CD4-positive, alpha-beta T cell (primary cell): Measurements from ENCODE around the gene ZNF831. TPM values are rescaled to one million over a fixed set of nuclear protein-coding genes. Genes with fewer than 3 reads are reported as not detected.

Experiments used
- ATAC-seq: fragments of 200-7000 bp; cut with Tn5 transposase; one replicate; pipeline ENCODE4 v1.10.0; 2022; ENCODE audit warnings: mild to moderate bottlenecking; ENCODE audit not compliant: poor library complexity
- CTCF ChIA-PET: fragments of 350-600 bp; sonication (Branson Sonifier 250); formaldehyde crosslinking; loops from one replicate; lab custom pipeline; 2021; ENCODE audit warnings: antibody characterized with exemption, inconsistent platforms; lab: Charles Lee
- POLR2A ChIA-PET: fragments of 350-600 bp; sonication (Branson Sonifier 250); formaldehyde crosslinking; loops from one replicate; lab custom pipeline; 2021; ENCODE audit warnings: antibody characterized with exemption, inconsistent platforms; lab: Charles Lee
- DNase-seq, 14 experiments: peaks; one replicate each; pipeline ENCODE4 v3.0.0-alpha.2; 2013 to 2020; ENCODE audit warnings: mixed read lengths in 2 of 14
- H3K27ac ChIP-seq, 2 donors: one replicate each; pipeline versions ENCODE4 v1.5.1 to v1.7.0; 2013; ENCODE audit warnings: low read length in 2 of 2, low read depth in 1 of 2, mild to moderate bottlenecking in 1 of 2
- H3K27me3 ChIP-seq, 2 experiments: 1 replicate in 1 of 2; 2 replicates in 1 of 2; pipeline versions ENCODE4 v1.6.1 to v1.7.0; 2013; ENCODE audit warnings: low read length in 2 of 2, control low read depth in 1 of 2, mild to moderate bottlenecking in 1 of 2, moderate library complexity in 1 of 2; ENCODE audit not compliant: insufficient read depth in 2 of 2, control insufficient read depth in 1 of 2
- H3K36me3 ChIP-seq: one replicate; pipeline ENCODE4 v1.6.1; 2013; ENCODE audit warnings: low read length, control low read depth; ENCODE audit not compliant: insufficient read depth
- H3K4me1 ChIP-seq: one replicate; pipeline ENCODE4 v1.6.1; 2013; ENCODE audit warnings: low read length, control low read depth; ENCODE audit not compliant: insufficient read depth
- H3K4me3 ChIP-seq: one replicate; pipeline ENCODE4 v1.5.1; 2013; ENCODE audit warnings: mild to moderate bottlenecking, low read length, moderate library complexity
- H3K9me3 ChIP-seq, 2 experiments: 1 replicate in 1 of 2; 2 replicates in 1 of 2; pipeline versions ENCODE4 v1.6.1 to v1.7.0; 2013; ENCODE audit warnings: low read length in 2 of 2, mild to moderate bottlenecking in 2 of 2, control low read depth in 1 of 2, moderate library complexity in 1 of 2; ENCODE audit not compliant: control insufficient read depth in 1 of 2, insufficient read depth in 1 of 2
- H3K27ac Mint-ChIP-seq: one replicate; pipeline ENCODE4 v1.8.0; 2020; ENCODE audit warnings: mixed read lengths
- H3K27me3 Mint-ChIP-seq: one replicate; pipeline ENCODE4 v1.8.0; 2021; ENCODE audit warnings: mixed read lengths
- H3K36me3 Mint-ChIP-seq: one replicate; pipeline ENCODE4 v1.8.0; 2021; ENCODE audit warnings: low read depth, mixed read lengths
- H3K4me1 Mint-ChIP-seq: one replicate; pipeline ENCODE4 v1.8.0; 2021; ENCODE audit warnings: low read depth, mixed read lengths
- H3K4me3 Mint-ChIP-seq: one replicate; pipeline ENCODE4 v1.8.0; 2020; ENCODE audit warnings: mild to moderate bottlenecking, mixed read lengths
- H3K9me3 Mint-ChIP-seq: one replicate; pipeline ENCODE4 v1.8.0; 2020; ENCODE audit warnings: mixed read lengths
- CTCF ChIP-seq: fragments of 200-600 bp; IDR thresholded peaks from one replicate; pipeline ENCODE4 v1.8.0; 2022; ENCODE audit warnings: antibody characterized with exemption, mild to moderate bottlenecking
- intact Hi-C, 2 experiments: fragments of 100-400 bp; cut with DNase I in 1 of 2; cut with micrococcal nuclease in 1 of 2; formaldehyde crosslinking; loops; one replicate each; pipeline versions ENCODE4 v1.15.1 to v1.9.0; 2023 to 2025; cut with DNase I, micrococcal nuclease
- total RNA-seq, 174 experiments: library from RNA in 2 of 174; stranded (reverse) in 2 of 174; gene quantifications; one replicate each; pipeline ENCODE4 v1.2.3 and lab custom pipeline; 2021 to 2026

The ZNF831 gene
- total RNA-seq, 2 experiments from 2014 or later = 24.9 to 25.9 TPM

GRCh38 chr20:59255256-59255655, 91.6 kb downstream of the ZNF831 start:
- H3K9me3 Mint-ChIP-seq = peaks cover 14% of the 10 kb centered on the region
- intact Hi-C loops = no loop called here
- no peak overlapping the region for H3K4me3 ChIP-seq
- DNase-seq = no peak
- CTCF ChIA-PET = no interaction called here
- H3K36me3 ChIP-seq = peaks cover 26% of the 10 kb centered on the region
- no peaks in the 10 kb centered on the region for H3K27me3 ChIP-seq
- no peak for ATAC-seq
- peaks cover 0 to 4% of the 10 kb centered on the region in 2 experiments for H3K9me3 ChIP-seq
- H3K4me1 Mint-ChIP-seq = peaks cover 89% of the 10 kb centered on the region
- POLR2A ChIA-PET = interaction anchor here (3.3 kb wide), 1 partner anchor 132 kb away, joined by 23 read pairs; no protein-coding TSS in a partner anchor
- no peak for TF ChIP-seq CTCF
- H3K27me3 Mint-ChIP-seq = no peaks in the 10 kb centered on the region
- H3K36me3 Mint-ChIP-seq = peaks cover 59% of the 10 kb centered on the region
- H3K4me1 ChIP-seq = peaks cover 28% of the 10 kb centered on the region
- peak overlapping the region; percentile 94 for H3K27ac Mint-ChIP-seq
- H3K27ac ChIP-seq = no peak overlapping the region
- H3K4me3 Mint-ChIP-seq = peak overlapping the region; percentile 1

GRCh38 chr20:59258221-59258621, 94.6 kb downstream of the ZNF831 start:
- H3K27me3 ChIP-seq = no peaks in the 10 kb centered on the region
- H3K4me1 ChIP-seq = peaks cover 21% of the 10 kb centered on the region
- intact Hi-C loops = no loop called here
- ChIA-PET POLR2A (interaction anchor here (0.7 to 1.0 kb wide), 5 partner anchors 137 to 368 kb away, joined by 3 to 6 read pairs (median 3); partner anchors contain the start of gene ATP5F1E), CTCF (interaction anchor here (2.3 kb wide), 1 partner anchor 36 kb away, joined by 6 read pairs; no protein-coding TSS in a partner anchor)
- TF ChIP-seq CTCF = no peak
- peaks cover 29% of the 10 kb centered on the region for H3K36me3 Mint-ChIP-seq
- peaks cover 16% of the 10 kb centered on the region for H3K36me3 ChIP-seq
- peaks cover 79% of the 10 kb centered on the region for H3K4me1 Mint-ChIP-seq
- H3K27ac ChIP-seq = no peak overlapping the region
- H3K27ac Mint-ChIP-seq = peak overlapping the region; percentile 80
- DNase-seq = peak in 3 of 14 experiments; percentile 19 to 43 (median 20)
- peak overlapping the region; percentile 52 for H3K4me3 Mint-ChIP-seq
- H3K27me3 Mint-ChIP-seq = no peaks in the 10 kb centered on the region
- H3K9me3 ChIP-seq = no peaks in the 10 kb centered on the region
- H3K9me3 Mint-ChIP-seq = no peaks in the 10 kb centered on the region
- H3K4me3 ChIP-seq = no peak overlapping the region
- ATAC-seq = peak; percentile 49

GRCh38 chr20:59259946-59260345, 96.3 kb downstream of the ZNF831 start:
- no peak for TF ChIP-seq CTCF
- H3K36me3 Mint-ChIP-seq = peaks cover 13% of the 10 kb centered on the region
- H3K4me3 ChIP-seq = no peak overlapping the region
- intact Hi-C loops = loop anchor here in 1 of 2 experiments (5.0 kb wide), 1 partner anchor 1548 kb away; the partner anchor contains the start of gene PMEPA1
- POLR2A ChIA-PET = no interaction called here
- peaks cover 6% of the 10 kb centered on the region for H3K4me1 ChIP-seq
- H3K36me3 ChIP-seq = peaks cover 7% of the 10 kb centered on the region
- no peak overlapping the region for H3K27ac ChIP-seq
- H3K9me3 Mint-ChIP-seq = no peaks in the 10 kb centered on the region
- H3K4me1 Mint-ChIP-seq = peaks cover 64% of the 10 kb centered on the region
- no peak overlapping the region for H3K4me3 Mint-ChIP-seq
- no peaks in the 10 kb centered on the region for H3K27me3 Mint-ChIP-seq
- H3K9me3 ChIP-seq = no peaks in the 10 kb centered on the region
- peak overlapping the region; percentile 80 for H3K27ac Mint-ChIP-seq
- no peak for ATAC-seq
- no peak for DNase-seq
- H3K27me3 ChIP-seq = no peaks in the 10 kb centered on the region
- CTCF ChIA-PET = no interaction called here
